Measurements from ENCODE around the gene SLC15A1.
"Not testable (repeated sequence)": the region's sequence is repeated elsewhere in the genome, so short reads cannot be mapped to it uniquely, and the experiment has no call there.

SLC15A1 gene

DNA sequence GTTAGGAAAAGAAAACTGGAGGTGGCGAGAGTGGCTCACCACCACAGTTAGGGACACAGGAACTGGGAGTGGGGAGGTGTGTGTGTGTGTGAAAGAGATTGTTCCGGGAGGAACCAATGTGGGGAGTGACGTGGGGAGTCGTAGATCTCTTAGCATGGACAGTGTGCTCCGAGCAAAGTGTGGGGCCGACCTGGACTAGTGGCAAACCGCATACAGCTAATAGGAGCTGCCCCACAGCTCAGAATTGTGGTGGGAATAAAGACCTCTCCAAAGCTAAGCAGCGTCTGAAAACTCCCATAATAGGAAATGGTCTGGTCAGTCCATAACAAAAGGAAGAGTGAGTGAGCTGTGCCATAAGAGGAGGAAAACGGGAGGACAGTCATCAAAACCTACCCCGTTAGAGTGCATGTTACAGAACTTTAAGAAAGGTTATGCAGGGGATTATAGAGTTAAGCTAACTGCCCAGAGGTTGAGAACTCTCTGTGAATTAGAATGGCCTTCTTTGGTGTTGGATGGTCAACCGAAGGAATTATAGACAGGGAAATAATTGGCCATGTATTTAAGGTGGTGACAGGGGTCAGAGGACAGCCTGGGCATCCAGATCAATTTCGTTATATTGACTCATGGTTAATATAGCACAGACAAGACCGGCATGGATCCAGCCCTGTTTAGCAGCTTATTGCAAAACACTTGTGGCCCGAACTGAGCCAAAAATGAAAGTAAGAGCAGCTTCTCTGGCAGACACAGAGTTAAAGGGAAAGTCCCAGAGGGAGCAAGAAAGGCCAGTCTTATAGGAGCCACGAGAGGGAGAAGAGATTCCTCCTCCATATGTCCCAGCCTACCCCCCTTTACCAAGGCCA lies 8.9 kb upstream of the SLC15A1 start:
- DNase-seq, result no peak
- in situ Hi-C loops (cut with HindIII; ENCODE audit: low pct_ligation_motif_present, low pct_unique_long_range_greater_than_20kb, low sequenced_read_pairs), result no loop called here

DNA sequence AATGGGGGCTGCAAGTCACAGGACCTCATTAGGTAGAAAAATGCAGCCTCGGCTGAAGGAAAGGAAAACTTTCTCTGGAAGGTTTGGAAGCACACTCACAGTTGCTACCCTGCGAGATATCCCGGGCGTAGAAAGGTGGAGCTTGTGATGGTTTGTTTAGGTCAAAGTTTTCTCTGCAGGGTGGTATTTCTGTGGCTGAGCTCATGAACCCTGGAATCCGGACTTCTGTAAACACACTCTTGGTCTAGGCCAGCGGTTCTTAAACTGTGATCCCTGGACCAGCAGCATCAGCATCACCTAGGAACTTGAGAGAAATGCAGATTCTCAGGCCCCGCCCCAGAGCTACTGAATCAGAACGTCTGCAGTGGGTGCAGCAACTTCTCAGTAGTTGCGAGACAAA lies 3.3 kb upstream of the SLC15A1 start:
- no peak for DNase-seq
- in situ Hi-C loops (cut with HindIII; ENCODE audit: low pct_ligation_motif_present, low pct_unique_long_range_greater_than_20kb, low sequenced_read_pairs), result no loop called here

DNA sequence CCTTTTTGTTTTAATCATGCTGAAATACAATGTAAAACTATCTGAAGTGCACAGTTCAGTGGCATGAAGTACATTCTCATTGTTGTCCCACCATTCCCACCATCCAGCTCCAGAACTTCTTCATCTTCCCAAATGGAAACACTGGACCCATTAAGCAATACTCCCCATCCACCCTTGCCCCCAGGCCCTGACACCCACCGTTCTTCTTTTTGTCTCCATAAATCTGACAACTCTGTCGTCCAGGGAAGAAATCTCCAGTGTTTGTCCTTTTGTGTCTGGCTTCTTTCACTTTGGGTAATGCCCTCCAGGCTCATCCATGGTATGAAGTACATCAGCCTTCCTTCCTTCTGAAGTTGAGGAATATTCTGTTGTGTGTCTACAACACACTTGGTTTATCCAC lies 2.6 kb upstream of the SLC15A1 start:
- in situ Hi-C loops (cut with HindIII; ENCODE audit: low pct_ligation_motif_present, low pct_unique_long_range_greater_than_20kb, low sequenced_read_pairs), result no loop called here
- DNase-seq, result no peak

DNA sequence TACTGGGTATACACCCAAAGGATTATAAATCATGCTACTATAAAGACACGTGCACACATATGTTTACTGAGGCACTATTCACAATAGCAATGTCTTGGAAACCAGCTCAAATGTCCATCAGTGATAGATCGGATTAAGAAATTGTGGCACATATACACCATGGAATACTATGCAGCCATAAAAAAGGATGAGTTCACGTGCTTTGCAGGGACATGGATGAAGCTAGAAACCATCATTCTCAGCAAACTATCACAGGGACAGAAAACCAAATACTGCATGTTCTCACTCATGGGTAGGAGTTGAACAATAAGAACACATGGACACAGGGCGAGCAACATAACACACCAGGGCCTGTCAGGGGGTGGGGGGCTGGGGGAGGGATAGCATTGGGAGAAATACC lies 2.0 kb upstream of the SLC15A1 start:
- in situ Hi-C loops (cut with HindIII; ENCODE audit: low pct_ligation_motif_present, low pct_unique_long_range_greater_than_20kb, low sequenced_read_pairs); DNase-seq: not testable (repeated sequence)

DNA sequence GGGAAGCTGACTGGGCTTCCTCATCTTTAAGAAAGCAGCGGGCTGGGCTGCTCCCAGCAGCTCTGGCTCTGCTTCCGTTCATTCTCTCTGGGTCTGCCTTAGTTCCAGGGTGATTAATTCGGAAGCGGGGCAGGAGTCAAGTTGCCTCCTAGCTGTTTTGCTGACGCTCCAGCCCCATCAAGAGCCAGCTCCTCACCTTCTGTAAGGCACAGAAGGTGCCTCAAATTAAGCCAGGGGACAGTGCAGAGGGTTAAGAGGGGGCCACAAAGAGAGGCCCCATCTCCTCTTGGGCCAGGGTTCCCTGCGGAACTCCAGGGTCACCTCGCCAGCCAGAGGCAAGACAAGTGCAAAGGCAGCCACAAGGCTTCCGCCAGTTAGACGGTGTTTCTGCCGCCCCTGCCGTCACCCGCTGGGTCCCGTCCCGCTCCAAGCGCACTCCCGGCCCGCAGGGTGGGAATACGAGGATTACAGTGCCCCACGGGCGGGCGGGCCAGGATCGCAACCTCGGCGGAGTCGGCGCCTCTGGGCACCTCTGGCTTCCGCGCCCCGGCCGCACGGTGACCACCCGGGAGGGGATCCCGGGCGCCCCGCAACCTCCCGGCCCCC lies 508 bp downstream of the SLC15A1 start:
- no peak for DNase-seq
- in situ Hi-C loops (cut with HindIII; ENCODE audit: low pct_ligation_motif_present, low pct_unique_long_range_greater_than_20kb, low sequenced_read_pairs), result no loop called here

DNA sequence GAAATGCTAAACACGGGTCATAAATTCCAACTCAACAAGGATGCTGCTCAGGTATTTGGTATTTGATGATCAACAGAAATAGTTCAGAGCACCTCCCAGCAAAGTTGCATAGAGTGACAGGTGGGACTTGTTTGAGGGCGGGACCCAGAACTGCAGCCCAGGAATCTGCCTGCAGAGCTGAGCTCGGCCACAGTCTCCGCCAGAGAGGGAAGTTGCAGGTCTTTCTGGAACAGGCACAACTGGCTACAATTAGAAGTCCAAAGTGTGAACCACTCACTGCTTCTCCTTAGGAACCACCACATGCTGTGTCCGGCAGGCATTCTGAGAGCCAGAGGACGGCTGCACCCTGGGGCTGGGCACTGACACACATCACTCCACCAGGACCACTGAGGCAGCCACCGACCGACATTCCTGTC lies 1.1 kb downstream of the SLC15A1 start:
- no peak for DNase-seq
- in situ Hi-C loops (cut with HindIII; ENCODE audit: low pct_ligation_motif_present, low pct_unique_long_range_greater_than_20kb, low sequenced_read_pairs), result no loop called here

DNA sequence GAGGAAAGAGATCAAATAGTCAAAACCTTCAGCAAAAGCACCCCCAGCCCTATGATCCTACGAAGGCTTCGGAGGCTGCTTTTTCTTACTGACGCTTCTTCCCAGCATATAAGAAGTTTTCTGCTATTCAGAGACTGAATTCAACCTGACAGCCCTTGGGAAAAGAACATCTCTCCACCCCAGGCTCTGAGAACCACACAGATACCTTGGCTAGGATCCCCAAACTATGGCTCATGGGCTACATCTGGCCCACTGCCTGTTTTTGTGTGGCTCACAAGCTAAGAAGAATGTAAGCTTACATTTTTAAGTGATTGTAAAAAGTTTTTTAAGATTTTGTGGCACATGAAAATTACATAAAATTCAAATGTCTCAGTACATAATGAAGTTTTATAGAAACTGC lies 3.0 kb downstream of the SLC15A1 start:
- no peak for DNase-seq
- in situ Hi-C loops (cut with HindIII; ENCODE audit: low pct_ligation_motif_present, low pct_unique_long_range_greater_than_20kb, low sequenced_read_pairs), result no loop called here

DNA sequence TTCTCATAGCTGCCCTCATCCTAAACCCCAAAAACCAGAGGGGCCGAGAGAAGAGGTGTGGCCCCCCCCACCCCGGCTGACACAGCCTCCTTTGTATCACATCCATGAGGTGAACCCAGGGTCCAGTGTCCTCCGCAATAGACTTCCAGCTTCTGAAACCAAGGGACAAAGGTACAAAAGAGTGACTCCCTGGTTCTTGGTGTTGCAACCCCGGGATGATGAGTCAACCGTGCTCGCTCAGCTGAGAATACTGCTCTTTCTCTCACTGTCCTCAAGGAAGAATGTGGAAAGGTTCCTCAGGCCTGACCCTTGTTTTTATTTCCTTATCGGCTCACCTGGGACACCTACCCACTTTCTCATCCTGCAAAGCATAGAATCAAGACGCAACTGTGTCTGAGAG lies 5.5 kb downstream of the SLC15A1 start:
- DNase-seq, result peak; percentile 39

DNA sequence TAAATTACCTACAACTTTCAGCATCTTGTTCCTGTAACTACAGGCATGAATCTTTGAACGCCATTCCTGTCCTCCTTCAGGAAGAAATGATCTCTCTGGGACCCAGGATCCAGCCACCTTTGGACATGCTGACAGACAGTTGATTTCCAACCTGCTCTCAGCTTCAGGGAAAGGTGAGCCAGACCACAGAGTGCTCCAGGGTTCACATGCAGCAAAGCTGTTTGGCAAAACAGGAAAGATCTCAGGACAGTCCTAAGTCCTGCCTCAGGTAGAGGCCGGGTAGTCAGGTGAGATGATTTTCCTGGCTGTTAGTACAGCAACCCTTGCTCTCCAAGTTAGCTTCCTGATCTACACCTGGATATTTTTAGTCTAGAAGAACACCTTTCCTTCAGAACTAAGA lies 9.1 kb downstream of the SLC15A1 start:
- no peak for DNase-seq
- in situ Hi-C loops (cut with HindIII; ENCODE audit: low pct_ligation_motif_present, low pct_unique_long_range_greater_than_20kb, low sequenced_read_pairs), result no loop called here

More for the DNA sequence above, 5.5 kb downstream of the SLC15A1 start:
- in situ Hi-C loops (cut with HindIII; ENCODE audit: low pct_ligation_motif_present, low pct_unique_long_range_greater_than_20kb, low sequenced_read_pairs), result no loop called here

DNA sequence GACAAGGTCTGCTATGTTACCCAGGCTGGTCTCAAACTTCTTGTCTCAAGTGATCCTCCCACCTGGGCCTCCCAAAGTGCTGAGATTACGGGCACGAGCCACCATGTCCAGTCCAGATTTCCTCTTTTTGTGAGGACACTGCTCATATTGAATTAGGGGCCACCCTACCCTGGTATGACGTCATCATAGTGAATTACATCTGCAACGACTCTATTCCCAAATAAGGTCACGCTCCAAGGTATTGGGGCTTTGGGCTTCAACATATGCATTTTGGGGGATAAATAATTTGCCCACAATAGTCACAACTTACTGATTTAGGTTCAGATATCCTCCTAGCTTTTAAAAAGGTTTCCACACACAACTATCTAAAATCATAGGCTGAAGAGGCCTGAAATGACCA lies 9.5 kb downstream of the SLC15A1 start:
- in situ Hi-C loops (cut with HindIII; ENCODE audit: low pct_ligation_motif_present, low pct_unique_long_range_greater_than_20kb, low sequenced_read_pairs), result no loop called here
- DNase-seq, result no peak

DNA sequence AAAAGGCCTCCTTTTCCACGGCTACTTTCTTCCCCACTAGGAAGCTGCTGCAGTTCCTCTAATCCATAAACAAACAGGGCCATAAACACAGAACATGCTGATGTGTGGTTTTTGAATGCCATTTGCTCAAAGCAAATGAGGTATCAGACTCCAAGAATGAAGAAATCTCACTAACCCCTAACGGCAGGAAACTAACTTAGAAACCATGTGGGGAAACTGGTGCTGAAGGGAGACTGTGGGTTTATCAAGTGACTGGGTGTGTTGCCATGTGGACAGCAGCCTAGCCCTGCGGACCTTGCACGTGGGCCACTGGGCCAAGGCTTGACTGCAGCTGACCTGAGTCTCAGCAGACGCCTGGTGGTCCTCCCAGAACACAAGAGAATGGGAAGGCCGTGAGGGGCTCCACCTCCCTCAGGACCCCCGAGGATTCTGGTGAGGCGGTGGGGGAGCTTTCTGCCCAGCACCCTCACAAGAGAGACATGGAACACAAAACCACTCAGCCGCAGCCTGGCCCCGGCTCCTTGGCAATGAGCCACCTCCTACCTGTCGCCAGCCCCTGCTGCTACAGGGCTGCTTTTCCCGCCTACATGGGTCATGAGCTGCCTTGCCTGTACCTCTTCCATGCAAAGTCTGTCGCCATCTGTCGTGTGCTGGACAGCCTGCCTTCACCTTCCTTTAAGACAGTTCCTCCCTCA lies 10.6 kb downstream of the SLC15A1 start:
- DNase-seq, result no peak
- in situ Hi-C loops (cut with HindIII; ENCODE audit: low pct_ligation_motif_present, low pct_unique_long_range_greater_than_20kb, low sequenced_read_pairs), result no loop called here

DNA sequence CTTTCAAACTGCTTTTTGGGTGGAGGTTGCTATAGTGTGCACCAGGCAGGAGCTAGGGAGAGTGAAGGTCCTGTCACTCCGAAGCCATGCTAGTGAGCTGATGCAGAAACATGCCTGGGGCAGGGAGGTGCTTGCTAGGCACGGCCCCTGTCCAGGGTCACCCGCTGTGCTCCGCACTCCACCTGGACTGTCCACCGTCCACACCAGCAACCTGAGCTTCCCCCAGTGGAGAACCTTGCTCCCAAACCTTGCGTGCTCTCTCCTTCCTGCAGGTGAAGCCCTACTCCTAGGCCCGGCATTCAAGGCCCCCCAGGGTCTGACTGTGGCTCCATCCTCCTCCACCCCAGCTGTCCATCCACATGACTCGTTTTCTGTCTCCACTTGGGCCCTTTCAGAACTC lies 12.3 kb downstream of the SLC15A1 start:
- in situ Hi-C loops (cut with HindIII; ENCODE audit: low pct_ligation_motif_present, low pct_unique_long_range_greater_than_20kb, low sequenced_read_pairs), result no loop called here
- DNase-seq, result no peak

DNA sequence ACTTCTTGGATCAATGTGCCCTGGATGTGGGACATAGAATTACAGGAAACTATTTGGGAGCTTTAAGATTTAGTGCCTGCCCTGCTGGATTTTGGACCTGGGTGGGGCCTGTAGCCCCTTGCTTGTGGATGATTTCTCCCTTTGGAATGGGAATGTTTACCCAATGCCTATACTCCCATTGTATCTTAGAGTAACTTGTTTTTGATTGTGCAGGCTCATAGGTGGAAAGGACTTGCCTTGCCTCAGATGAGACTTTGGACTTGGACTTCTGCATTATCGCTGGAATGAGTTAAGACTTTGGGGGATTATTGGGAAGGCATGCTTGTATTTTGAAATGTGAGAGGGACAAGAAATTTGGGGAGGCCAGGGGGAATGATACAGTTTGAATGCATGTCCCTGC lies 13.5 kb downstream of the SLC15A1 start:
- no peak for DNase-seq
- in situ Hi-C loops (cut with HindIII; ENCODE audit: low pct_ligation_motif_present, low pct_unique_long_range_greater_than_20kb, low sequenced_read_pairs), result no loop called here

DNA sequence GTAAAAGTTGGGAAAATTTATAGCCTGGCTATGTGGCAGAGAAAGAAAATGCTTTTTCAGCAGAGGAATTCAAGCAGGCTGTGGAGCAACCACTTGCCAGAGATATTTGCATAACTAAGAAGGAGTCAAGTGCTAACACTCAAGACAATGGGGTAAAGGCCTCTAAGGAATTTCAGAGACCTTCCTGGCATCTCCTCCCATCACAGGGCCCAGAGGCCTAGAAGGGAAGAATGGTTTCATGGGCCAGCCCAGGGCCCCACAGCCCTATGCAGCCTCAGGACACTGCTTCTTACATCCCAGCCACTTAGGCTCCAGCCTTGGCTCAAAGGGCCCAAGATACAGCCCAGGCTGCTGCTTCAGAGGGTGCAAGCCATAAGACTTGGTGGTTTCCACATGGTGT lies 14.3 kb downstream of the SLC15A1 start:
- DNase-seq, result no peak
- in situ Hi-C loops (cut with HindIII; ENCODE audit: low pct_ligation_motif_present, low pct_unique_long_range_greater_than_20kb, low sequenced_read_pairs), result no loop called here

DNA sequence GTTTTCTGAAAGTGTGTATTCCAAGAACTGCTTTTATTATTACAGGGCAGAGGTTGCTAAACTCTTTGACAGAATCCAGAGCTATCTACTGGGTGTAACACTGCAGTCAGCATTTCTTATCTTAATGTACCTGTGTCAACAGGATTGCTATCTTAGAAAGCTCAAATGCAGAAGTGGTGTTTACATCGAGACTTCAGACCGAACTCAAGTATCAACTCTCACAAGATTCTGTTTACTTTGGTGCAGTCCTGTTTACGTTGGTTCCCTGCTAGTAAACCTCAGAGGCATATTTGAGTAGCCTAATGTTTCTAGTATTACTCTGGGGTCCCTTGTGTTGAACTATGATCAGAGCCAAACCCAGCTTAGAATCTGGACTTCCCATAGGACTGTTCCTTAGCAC lies 20.5 kb downstream of the SLC15A1 start:
- no peak for DNase-seq
- in situ Hi-C loops (cut with HindIII; ENCODE audit: low pct_ligation_motif_present, low pct_unique_long_range_greater_than_20kb, low sequenced_read_pairs), result no loop called here

DNA sequence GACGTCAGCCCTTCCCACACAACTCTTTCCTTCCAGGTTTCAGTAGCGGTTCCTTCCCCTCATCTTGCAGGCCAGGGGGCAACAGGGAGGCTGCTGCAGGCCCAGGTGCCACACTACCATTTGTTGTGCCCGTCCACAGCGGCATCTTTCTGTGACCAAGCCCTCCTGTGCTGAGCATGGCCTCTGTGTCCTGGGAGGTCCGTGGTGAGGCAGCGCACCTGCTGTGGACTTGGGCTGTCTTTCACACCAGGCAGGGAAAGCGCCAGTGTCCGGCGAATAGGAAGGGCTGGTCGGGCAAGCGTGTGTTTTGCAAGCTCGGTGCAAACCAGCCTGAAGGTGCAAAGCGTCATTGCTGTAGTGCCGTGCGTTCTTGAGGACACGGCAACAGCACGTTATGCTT lies 21.4 kb downstream of the SLC15A1 start:
- no peak for DNase-seq
- in situ Hi-C loops (cut with HindIII; ENCODE audit: low pct_ligation_motif_present, low pct_unique_long_range_greater_than_20kb, low sequenced_read_pairs), result no loop called here

DNA sequence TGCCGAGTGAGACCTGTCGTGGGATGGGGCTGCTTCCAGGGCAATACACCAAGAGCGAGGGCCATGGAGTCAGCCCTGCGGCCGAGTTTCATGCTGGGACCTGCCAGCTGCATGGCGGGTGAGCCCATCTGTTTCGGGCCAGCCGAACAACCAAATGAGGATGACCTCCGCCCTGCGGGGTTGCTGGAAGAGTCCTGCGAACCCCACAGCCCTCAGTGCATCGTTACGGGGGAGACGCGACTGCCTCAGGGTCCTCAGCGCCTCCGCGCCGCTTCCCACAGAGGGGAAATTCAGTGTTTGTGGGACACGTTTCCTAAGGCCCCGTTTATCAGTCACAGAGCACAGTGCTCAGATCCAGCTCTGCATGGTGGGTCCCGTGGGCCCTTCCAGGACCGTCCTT lies 22.0 kb downstream of the SLC15A1 start:
- in situ Hi-C loops (cut with HindIII; ENCODE audit: low pct_ligation_motif_present, low pct_unique_long_range_greater_than_20kb, low sequenced_read_pairs), result no loop called here
- no peak for DNase-seq

DNA sequence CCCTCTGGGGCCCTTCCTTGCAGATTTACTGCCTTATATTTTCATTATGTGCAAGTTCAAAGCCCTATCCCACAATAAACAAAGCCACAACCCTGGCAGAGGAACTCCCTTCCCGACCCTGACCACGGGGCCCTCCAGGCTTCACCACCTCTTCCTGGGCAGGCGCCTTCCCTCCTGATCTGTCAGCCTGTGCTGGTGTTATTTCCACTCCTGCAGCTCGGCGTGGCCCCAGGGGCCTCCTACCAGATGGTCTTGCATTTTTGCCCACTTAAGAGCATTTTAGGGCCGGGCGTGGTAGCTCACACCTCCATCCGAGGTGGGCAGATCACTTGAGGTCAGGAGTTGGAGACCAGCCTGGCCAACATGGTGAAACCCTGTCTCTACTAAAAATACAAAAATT lies 22.8 kb downstream of the SLC15A1 start:
- no peak for DNase-seq
- in situ Hi-C loops (cut with HindIII; ENCODE audit: low pct_ligation_motif_present, low pct_unique_long_range_greater_than_20kb, low sequenced_read_pairs), result no loop called here

DNA sequence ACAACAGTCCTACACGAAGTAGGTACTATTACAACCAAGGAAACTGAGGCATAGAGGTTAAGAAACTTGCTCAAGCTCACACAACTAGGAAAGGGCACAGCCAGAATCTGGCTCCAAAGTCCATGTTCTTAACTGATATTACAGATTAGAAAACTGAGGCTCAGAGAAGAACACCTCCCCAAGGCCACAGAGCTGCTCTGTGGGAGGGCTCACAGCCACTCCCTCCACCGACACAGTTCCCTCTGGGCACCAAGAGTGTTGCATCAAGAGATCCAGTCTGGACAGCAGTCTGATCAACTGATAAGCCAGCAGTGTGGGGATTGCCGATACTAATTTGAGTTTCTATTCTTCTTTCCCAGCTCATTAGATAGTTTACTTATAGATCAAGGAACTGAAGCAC lies 29.5 kb downstream of the SLC15A1 start:
- DNase-seq, result no peak
- in situ Hi-C loops (cut with HindIII; ENCODE audit: low pct_ligation_motif_present, low pct_unique_long_range_greater_than_20kb, low sequenced_read_pairs), result no loop called here

Measured in ACHN (cell line).